Activated T-cell treated with anti-CD3 and anti-CD28 coated beads, Interleukin-2, amount 50 U/mL, for 4 hours (primary cell): ENCODE measurements around the gene CA12. TPM values are rescaled to one million over a fixed set of nuclear protein-coding genes. Genes with fewer than 3 reads are reported as not detected.
"Not testable (repeated sequence)": the region's sequence is repeated elsewhere in the genome, so short reads cannot be mapped to it uniquely, and the experiment has no call there.

ENCODE experiments used
- ATAC-seq, 2 donors: fragments of 200-7000 bp; cut with Tn5 transposase; one replicate each; pipeline ENCODE4 v1.10.0; 2021
- DNase-seq: peaks from one replicate; pipeline ENCODE4 v3.0.0-alpha.2; 2020
- H3K27me3 Mint-ChIP-seq: one replicate; pipeline ENCODE4 v1.8.0; 2021; ENCODE audit warnings: low read depth, mixed read lengths
- H3K36me3 Mint-ChIP-seq: one replicate; pipeline ENCODE4 v1.8.0; 2022; ENCODE audit warnings: mixed read lengths; ENCODE audit not compliant: insufficient read depth
- H3K4me1 Mint-ChIP-seq: one replicate; pipeline ENCODE4 v1.8.0; 2021; ENCODE audit warnings: low read depth, mixed read lengths
- H3K4me3 Mint-ChIP-seq: one replicate; pipeline ENCODE4 v1.8.0; 2021; ENCODE audit warnings: mild to moderate bottlenecking, moderate library complexity, mixed read lengths
- H3K9me3 Mint-ChIP-seq: one replicate; pipeline ENCODE4 v1.8.0; 2021; ENCODE audit warnings: mixed read lengths
- total RNA-seq, 3 donors: library from RNA; stranded (reverse); gene quantifications; one replicate each; pipeline ENCODE4 v1.2.1, GENCODE V29; 2021

CA12 gene
- total RNA-seq, 3 donors from 2014 or later = 0.08 to 0.15 (median 0.14) TPM

GRCh38 chr15:63332367-63333124, 49.1 kb downstream of the CA12 start:
- Mint-ChIP-seq H3K4me3 (no peak overlapping the region), H3K27me3 (peaks cover 1% of the 10 kb centered on the region), H3K9me3 (no peaks in the 10 kb centered on the region), H3K4me1 (no peaks in the 10 kb centered on the region), H3K36me3 (no peaks in the 10 kb centered on the region)
- ATAC-seq = no peak
- DNase-seq = no peak

GRCh38 chr15:63331456-63331855, 50.2 kb downstream of the CA12 start:
- ATAC-seq (peak; percentile 10 to 43), DNase-seq (no peak)
- Mint-ChIP-seq H3K27me3 (peaks cover 2% of the 10 kb centered on the region), H3K4me1 (no peaks in the 10 kb centered on the region), H3K36me3 (no peaks in the 10 kb centered on the region), H3K9me3 (no peaks in the 10 kb centered on the region), H3K4me3 (no peak overlapping the region)

- no peak for ATAC-seq
- H3K36me3 Mint-ChIP-seq = no peaks in the 10 kb centered on the region
- H3K4me1 Mint-ChIP-seq = no peaks in the 10 kb centered on the region
- H3K4me3 Mint-ChIP-seq = no peak overlapping the region
- no peak for DNase-seq
- H3K9me3 Mint-ChIP-seq = no peaks in the 10 kb centered on the region
- H3K27me3 Mint-ChIP-seq = peaks cover 2% of the 10 kb centered on the region
Measured at GRCh38 chr15:63330926-63331325, 50.7 kb downstream of the CA12 start.

- no peak overlapping the region for H3K4me3 Mint-ChIP-seq
- ATAC-seq (no peak), DNase-seq (no peak)
- H3K36me3 Mint-ChIP-seq = no peaks in the 10 kb centered on the region
- H3K9me3 Mint-ChIP-seq = no peaks in the 10 kb centered on the region
- no peaks in the 10 kb centered on the region for H3K4me1 Mint-ChIP-seq
- peaks cover 5% of the 10 kb centered on the region for H3K27me3 Mint-ChIP-seq
Measured at GRCh38 chr15:63329567-63330350, 51.9 kb downstream of the CA12 start.

GRCh38 chr15:63327648-63328421, 53.8 kb downstream of the CA12 start:
- ATAC-seq (no peak), DNase-seq (no peak)
- Mint-ChIP-seq H3K4me3 (no peak overlapping the region), H3K27me3 (peaks cover 5% of the 10 kb centered on the region), H3K4me1 (no peaks in the 10 kb centered on the region), H3K36me3 (no peaks in the 10 kb centered on the region), H3K9me3 (no peaks in the 10 kb centered on the region)

- Mint-ChIP-seq H3K9me3 (no peaks in the 10 kb centered on the region), H3K36me3 (no peaks in the 10 kb centered on the region), H3K4me1 (no peaks in the 10 kb centered on the region), H3K4me3 (no peak overlapping the region), H3K27me3 (peaks cover 5% of the 10 kb centered on the region)
- ATAC-seq (no peak), DNase-seq (no peak)
Measured at GRCh38 chr15:63324770-63325169, 56.9 kb downstream of the CA12 start.

- Mint-ChIP-seq H3K36me3 (no peaks in the 10 kb centered on the region), H3K4me1 (no peaks in the 10 kb centered on the region), H3K4me3 (no peak overlapping the region), H3K27me3 (peaks cover 5% of the 10 kb centered on the region), H3K9me3 (no peaks in the 10 kb centered on the region)
- DNase-seq (no peak), ATAC-seq (no peak)
Measured at GRCh38 chr15:63323798-63324563, 57.7 kb downstream of the CA12 start.

- no peak overlapping the region for H3K4me3 Mint-ChIP-seq
- no peaks in the 10 kb centered on the region for H3K4me1 Mint-ChIP-seq
- ATAC-seq (no peak), DNase-seq (no peak)
- H3K9me3 Mint-ChIP-seq = no peaks in the 10 kb centered on the region
- H3K27me3 Mint-ChIP-seq = peaks cover 3% of the 10 kb centered on the region
- H3K36me3 Mint-ChIP-seq = no peaks in the 10 kb centered on the region
Measured at GRCh38 chr15:63322541-63322940, 59.1 kb downstream of the CA12 start.

- Mint-ChIP-seq H3K36me3 (no peaks in the 10 kb centered on the region), H3K4me3 (no peak overlapping the region), H3K27me3 (peaks cover 3% of the 10 kb centered on the region), H3K9me3 (no peaks in the 10 kb centered on the region), H3K4me1 (no peaks in the 10 kb centered on the region)
- DNase-seq = no peak
- ATAC-seq = no peak
Measured at GRCh38 chr15:63321462-63321861, 60.2 kb downstream of the CA12 start.

GRCh38 chr15:63320981-63321380, 60.7 kb downstream of the CA12 start:
- H3K9me3 Mint-ChIP-seq, H3K4me1 Mint-ChIP-seq, ATAC-seq, H3K36me3 Mint-ChIP-seq, H3K27me3 Mint-ChIP-seq, DNase-seq, H3K4me3 Mint-ChIP-seq: not testable (repeated sequence)

GRCh38 chr15:63320446-63320845, 61.2 kb downstream of the CA12 start:
- ATAC-seq, DNase-seq, H3K4me1 Mint-ChIP-seq, H3K9me3 Mint-ChIP-seq, H3K4me3 Mint-ChIP-seq, H3K36me3 Mint-ChIP-seq, H3K27me3 Mint-ChIP-seq: not testable (repeated sequence)

GRCh38 chr15:63319065-63319464, 62.6 kb downstream of the CA12 start:
- DNase-seq (no peak), ATAC-seq (no peak)
- H3K4me3 Mint-ChIP-seq = no peak overlapping the region
- H3K27me3 Mint-ChIP-seq = no peaks in the 10 kb centered on the region
- H3K9me3 Mint-ChIP-seq = no peaks in the 10 kb centered on the region
- H3K4me1 Mint-ChIP-seq = no peaks in the 10 kb centered on the region
- H3K36me3 Mint-ChIP-seq = no peaks in the 10 kb centered on the region

- no peaks in the 10 kb centered on the region for H3K9me3 Mint-ChIP-seq
- no peak for DNase-seq
Measured at GRCh38 chr15:63318344-63318743, 63.3 kb downstream of the CA12 start.

GRCh38 chr15:63314409-63314808, 67.2 kb downstream of the CA12 start:
- no peaks in the 10 kb centered on the region for H3K4me1 Mint-ChIP-seq
- no peaks in the 10 kb centered on the region for H3K27me3 Mint-ChIP-seq
- DNase-seq = no peak
- peaks cover 4% of the 10 kb centered on the region for H3K36me3 Mint-ChIP-seq
- no peak for ATAC-seq
- H3K9me3 Mint-ChIP-seq = no peaks in the 10 kb centered on the region
- H3K4me3 Mint-ChIP-seq = no peak overlapping the region

More at GRCh38 chr15:63318344-63318743, 63.3 kb downstream of the CA12 start:
- H3K4me1 Mint-ChIP-seq = no peaks in the 10 kb centered on the region
- no peaks in the 10 kb centered on the region for H3K36me3 Mint-ChIP-seq
- H3K27me3 Mint-ChIP-seq = no peaks in the 10 kb centered on the region
- H3K4me3 Mint-ChIP-seq = no peak overlapping the region
- ATAC-seq = no peak
